ENCODE data around the gene VPS51. TPM values are rescaled to one million over a fixed set of nuclear protein-coding genes. Genes with fewer than 3 reads are reported as not detected.

Gene VPS51
- total and polyA plus RNA-seq, 4 donors = 33.2 to 158 (median 83.9) TPM

DNA sequence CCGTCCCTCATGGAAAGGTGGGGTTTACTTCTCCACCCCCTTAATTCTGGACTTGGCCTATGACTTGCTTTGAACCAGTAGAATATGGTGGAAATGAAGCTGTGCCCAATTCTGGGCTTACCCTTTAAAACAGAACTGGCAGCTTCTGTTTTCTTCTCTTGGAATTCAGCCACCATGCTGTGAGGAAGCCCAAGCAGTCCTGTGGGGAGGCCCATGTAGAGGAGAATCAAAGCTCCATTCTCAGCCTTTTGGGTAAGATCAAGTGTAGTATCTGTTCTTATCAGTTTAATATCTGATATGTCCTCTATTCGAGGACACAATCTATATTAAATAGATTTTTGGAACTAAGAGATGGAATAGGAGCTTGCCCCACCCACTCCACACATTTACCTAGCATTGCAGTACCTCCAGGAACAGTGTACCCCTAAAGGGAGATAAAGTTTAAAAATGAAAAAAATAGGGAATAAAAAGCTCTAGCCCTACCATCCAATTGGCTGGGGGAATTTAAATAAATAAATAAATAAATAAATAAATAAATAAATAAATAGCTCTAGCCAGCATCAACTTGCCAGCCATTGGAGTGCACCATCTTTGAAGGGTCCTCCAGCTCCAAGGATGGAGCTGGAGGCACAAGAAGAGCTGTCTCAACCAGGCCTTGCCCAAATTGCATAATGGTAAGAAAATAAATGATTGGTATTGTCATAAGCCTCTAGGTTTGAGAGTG lies 51.5 kb downstream of the VPS51 start:
- H3K4me3 ChIP-seq (ENCODE audit: low read depth in 1 of 3, low read length in 3 of 3) = peak overlapping the region in 1 of 3 donors; percentile 42
- H3K27ac ChIP-seq (ENCODE audit: low read depth in 1 of 2, low read length in 2 of 2) = no peak overlapping the region
- TF ChIP-seq EGR1 (IDR thresholded peaks at IDR 0.05; ENCODE audit: low read depth in 2 of 2) = no peak
- TF ChIP-seq, protein P1, sequence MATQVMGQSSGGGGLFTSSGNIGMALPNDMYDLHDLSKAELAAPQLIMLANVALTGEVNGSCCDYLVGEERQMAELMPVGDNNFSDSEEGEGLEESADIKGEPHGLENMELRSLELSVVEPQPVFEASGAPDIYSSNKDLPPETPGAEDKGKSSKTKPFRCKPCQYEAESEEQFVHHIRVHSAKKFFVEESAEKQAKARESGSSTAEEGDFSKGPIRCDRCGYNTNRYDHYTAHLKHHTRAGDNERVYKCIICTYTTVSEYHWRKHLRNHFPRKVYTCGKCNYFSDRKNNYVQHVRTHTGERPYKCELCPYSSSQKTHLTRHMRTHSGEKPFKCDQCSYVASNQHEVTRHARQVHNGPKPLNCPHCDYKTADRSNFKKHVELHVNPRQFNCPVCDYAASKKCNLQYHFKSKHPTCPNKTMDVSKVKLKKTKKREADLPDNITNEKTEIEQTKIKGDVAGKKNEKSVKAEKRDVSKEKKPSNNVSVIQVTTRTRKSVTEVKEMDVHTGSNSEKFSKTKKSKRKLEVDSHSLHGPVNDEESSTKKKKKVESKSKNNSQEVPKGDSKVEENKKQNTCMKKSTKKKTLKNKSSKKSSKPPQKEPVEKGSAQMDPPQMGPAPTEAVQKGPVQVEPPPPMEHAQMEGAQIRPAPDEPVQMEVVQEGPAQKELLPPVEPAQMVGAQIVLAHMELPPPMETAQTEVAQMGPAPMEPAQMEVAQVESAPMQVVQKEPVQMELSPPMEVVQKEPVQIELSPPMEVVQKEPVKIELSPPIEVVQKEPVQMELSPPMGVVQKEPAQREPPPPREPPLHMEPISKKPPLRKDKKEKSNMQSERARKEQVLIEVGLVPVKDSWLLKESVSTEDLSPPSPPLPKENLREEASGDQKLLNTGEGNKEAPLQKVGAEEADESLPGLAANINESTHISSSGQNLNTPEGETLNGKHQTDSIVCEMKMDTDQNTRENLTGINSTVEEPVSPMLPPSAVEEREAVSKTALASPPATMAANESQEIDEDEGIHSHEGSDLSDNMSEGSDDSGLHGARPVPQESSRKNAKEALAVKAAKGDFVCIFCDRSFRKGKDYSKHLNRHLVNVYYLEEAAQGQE (IDR thresholded peaks at IDR 0.05) = no peak
- no peak for TF ChIP-seq FOXA1 (IDR thresholded peaks at IDR 0.05)
- TF ChIP-seq JUND (IDR thresholded peaks at IDR 0.05) = no peak
- no peak for TF ChIP-seq GABPA (IDR thresholded peaks at IDR 0.05 in 1 of 2, conservative IDR thresholded peaks at IDR 0.05 in 1 of 2)
- no peak for TF ChIP-seq RAD21 (IDR thresholded peaks at IDR 0.05)
- no peak for TF ChIP-seq SP1 (IDR thresholded peaks at IDR 0.05)
- TF ChIP-seq, protein P2, sequence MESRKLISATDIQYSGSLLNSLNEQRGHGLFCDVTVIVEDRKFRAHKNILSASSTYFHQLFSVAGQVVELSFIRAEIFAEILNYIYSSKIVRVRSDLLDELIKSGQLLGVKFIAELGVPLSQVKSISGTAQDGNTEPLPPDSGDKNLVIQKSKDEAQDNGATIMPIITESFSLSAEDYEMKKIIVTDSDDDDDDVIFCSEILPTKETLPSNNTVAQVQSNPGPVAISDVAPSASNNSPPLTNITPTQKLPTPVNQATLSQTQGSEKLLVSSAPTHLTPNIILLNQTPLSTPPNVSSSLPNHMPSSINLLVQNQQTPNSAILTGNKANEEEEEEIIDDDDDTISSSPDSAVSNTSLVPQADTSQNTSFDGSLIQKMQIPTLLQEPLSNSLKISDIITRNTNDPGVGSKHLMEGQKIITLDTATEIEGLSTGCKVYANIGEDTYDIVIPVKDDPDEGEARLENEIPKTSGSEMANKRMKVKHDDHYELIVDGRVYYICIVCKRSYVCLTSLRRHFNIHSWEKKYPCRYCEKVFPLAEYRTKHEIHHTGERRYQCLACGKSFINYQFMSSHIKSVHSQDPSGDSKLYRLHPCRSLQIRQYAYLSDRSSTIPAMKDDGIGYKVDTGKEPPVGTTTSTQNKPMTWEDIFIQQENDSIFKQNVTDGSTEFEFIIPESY (IDR thresholded peaks at IDR 0.05) = no peak
- TF ChIP-seq, protein P3, sequence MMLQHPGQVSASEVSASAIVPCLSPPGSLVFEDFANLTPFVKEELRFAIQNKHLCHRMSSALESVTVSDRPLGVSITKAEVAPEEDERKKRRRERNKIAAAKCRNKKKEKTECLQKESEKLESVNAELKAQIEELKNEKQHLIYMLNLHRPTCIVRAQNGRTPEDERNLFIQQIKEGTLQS (IDR thresholded peaks at IDR 0.05) = no peak
- no peak for TF ChIP-seq FOXA2 (IDR thresholded peaks at IDR 0.05)
- no peak for TF ChIP-seq YY1 (IDR thresholded peaks at IDR 0.05)
- no peak for TF ChIP-seq NR2F2 (IDR thresholded peaks at IDR 0.05)
- TF ChIP-seq, protein P4, sequence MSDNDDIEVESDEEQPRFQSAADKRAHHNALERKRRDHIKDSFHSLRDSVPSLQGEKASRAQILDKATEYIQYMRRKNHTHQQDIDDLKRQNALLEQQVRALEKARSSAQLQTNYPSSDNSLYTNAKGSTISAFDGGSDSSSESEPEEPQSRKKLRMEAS (IDR thresholded peaks at IDR 0.05) = no peak
- no peak for TF ChIP-seq HNF4G (IDR thresholded peaks at IDR 0.05)
- no peak for TF ChIP-seq HNF4A (conservative IDR thresholded peaks at IDR 0.05)
- TF ChIP-seq, protein P5, sequence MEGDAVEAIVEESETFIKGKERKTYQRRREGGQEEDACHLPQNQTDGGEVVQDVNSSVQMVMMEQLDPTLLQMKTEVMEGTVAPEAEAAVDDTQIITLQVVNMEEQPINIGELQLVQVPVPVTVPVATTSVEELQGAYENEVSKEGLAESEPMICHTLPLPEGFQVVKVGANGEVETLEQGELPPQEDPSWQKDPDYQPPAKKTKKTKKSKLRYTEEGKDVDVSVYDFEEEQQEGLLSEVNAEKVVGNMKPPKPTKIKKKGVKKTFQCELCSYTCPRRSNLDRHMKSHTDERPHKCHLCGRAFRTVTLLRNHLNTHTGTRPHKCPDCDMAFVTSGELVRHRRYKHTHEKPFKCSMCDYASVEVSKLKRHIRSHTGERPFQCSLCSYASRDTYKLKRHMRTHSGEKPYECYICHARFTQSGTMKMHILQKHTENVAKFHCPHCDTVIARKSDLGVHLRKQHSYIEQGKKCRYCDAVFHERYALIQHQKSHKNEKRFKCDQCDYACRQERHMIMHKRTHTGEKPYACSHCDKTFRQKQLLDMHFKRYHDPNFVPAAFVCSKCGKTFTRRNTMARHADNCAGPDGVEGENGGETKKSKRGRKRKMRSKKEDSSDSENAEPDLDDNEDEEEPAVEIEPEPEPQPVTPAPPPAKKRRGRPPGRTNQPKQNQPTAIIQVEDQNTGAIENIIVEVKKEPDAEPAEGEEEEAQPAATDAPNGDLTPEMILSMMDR (IDR thresholded peaks at IDR 0.05; ENCODE audit: low read depth, low read length, missing input control) = no peak
- peaks cover 9 to 46% (median 41%) of the 10 kb centered on the region in 4 donors for H3K4me1 ChIP-seq (ENCODE audit: control insufficient read depth in 4 of 4, insufficient read depth in 4 of 4, low read length in 3 of 4)
- WGBS = 90% methylated on average over 2 of the region's 2 CpGs
- H3K9ac ChIP-seq (ENCODE audit: low read depth in 1 of 2, low read length in 2 of 2) = no peak overlapping the region
- no peaks in the 10 kb centered on the region for H3K9me3 ChIP-seq (ENCODE audit: control insufficient read depth in 4 of 4, low read length in 3 of 4)
- no peaks in the 10 kb centered on the region for H3K36me3 ChIP-seq (ENCODE audit: control insufficient read depth in 4 of 4, insufficient read depth in 3 of 4, low read depth in 1 of 4, low read length in 3 of 4)
- H3K27me3 ChIP-seq (ENCODE audit: control insufficient read depth in 4 of 4, insufficient read depth in 4 of 4, low read length in 3 of 4) = no peaks in the 10 kb centered on the region
- no peak for DNase-seq (ENCODE audit: low spot score)

Measured in liver (tissue), 9 donors.